ENCODE measurements around the gene BEND3. TPM values are rescaled to one million over a fixed set of nuclear protein-coding genes. Genes with fewer than 3 reads are reported as not detected.

The BEND3 gene
- total and polyA plus RNA-seq, 8 donors: 0.58 to 10.4 (median 2.5) TPM

- no peak for TF ChIP-seq CTCF (IDR thresholded peaks at IDR 0.05)
- TF ChIP-seq POLR2A (IDR thresholded peaks at IDR 0.05): no peak
- no peak for TF ChIP-seq EP300 (IDR thresholded peaks at IDR 0.05)
- no peak for TF ChIP-seq POLR2AphosphoS5 (IDR thresholded peaks at IDR 0.05)
- WGBS, 5 donors: 75 to 94% (median 83%) methylated on average over 2 of the region's 2 CpGs
- Histone ChIP-seq H3K36me3 (no peaks in the 10 kb centered on the region), H3K27me3 (no peaks in the 10 kb centered on the region), H3K27ac (no peak overlapping the region), H3K4me3 (no peak overlapping the region), H3K4me1 (peaks cover 0 to 30% (median 11%) of the 10 kb centered on the region in 4 donors), H3K9me3 (no peaks in the 10 kb centered on the region)
- intact Hi-C loops (cut with DNase I; ENCODE audit: low total_unique reads): no loop called here
- DNase-seq: no peak
These were observed 39.5 kb upstream of the BEND3 start for GRCh38 chr6:107154801-107155160.

DNA sequence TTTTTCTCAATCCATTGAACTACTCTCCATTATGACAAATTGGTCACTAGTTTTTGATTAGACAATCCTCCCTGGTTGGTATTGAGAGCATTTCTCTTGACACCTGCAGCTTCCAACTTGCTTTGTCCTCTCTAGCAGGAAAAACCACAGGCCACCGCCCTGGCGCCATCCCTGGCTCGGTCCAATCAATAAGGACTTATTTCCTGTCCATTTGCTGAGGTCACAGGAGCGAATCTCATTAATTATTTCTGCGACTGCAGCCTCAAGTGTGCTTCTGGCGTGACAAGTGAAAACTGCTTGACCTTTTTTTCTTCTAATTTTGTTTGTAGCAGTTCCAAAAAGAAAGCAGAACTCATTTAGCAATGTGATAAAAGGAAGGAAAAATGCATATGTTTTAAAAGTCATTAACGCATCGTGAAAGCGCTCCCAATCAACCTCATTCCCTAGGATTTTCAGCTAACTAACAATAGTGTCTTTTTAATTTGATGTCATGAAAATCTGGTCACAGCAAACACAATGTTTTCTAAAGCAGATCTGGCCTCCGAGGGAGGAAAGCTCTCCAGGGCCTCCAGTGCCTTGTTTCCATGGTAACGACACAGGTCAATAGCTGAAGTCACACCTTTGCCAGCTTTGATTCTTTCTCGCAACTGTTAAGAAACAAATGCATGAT is 39.0 kb upstream of the BEND3 start:
- whole genome bisulfite sequencing, 5 donors: 56 to 77% (median 64%) methylated on average over 12 of the region's 12 CpGs
- TF ChIP-seq POLR2AphosphoS5 (IDR thresholded peaks at IDR 0.05) (no peak), EP300 (IDR thresholded peaks at IDR 0.05) (no peak), POLR2A (IDR thresholded peaks at IDR 0.05) (no peak), CTCF (IDR thresholded peaks at IDR 0.05) (no peak)
- peak in 1 of 2 donors; percentile 79 for DNase-seq
- Histone ChIP-seq H3K36me3 (no peaks in the 10 kb centered on the region), H3K27me3 (no peaks in the 10 kb centered on the region), H3K4me3 (no peak overlapping the region), H3K9me3 (no peaks in the 10 kb centered on the region), H3K27ac (no peak overlapping the region), H3K4me1 (peaks cover 0 to 30% (median 11%) of the 10 kb centered on the region in 4 donors)
- intact Hi-C loops (cut with DNase I; ENCODE audit: low total_unique reads): no loop called here

DNA sequence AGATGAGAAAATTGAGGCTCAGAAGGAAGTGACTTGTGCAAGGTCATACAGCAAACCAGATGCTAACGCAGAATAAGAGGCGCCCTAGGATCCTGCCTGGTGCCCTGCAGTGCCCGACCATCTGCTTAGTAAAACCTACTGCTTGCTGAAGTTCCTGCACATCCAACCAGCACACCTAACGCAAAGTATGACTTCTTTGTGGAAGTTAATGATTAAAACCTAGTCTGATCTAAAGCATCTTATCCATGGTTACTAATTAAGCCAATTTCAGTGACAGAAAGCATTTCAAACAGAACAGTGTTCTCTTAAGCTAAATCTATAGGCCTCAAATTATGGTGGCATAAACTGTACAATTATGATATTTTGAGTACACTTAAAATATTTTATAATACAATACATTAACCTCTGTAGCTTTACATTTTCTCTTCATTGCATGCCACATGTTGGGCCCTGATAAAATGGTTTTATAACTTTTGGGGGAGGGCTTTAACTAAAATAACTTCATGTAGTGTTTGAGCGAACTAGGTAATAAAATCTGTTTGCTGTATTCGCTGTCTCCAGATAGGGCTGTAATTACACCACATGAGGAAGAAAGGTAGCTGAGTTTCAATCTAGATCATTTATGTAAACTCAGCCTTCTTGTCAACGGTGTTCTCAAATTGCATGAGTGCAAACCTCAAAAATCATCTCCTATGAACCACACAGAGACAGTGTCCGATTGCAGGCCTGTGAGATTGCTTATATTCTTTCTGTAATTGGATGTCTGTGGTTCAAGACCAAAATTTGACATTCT is 37.5 kb upstream of the BEND3 start:
- H3K4me3 ChIP-seq: no peak overlapping the region
- H3K4me1 ChIP-seq: peaks cover 0 to 30% (median 11%) of the 10 kb centered on the region in 4 donors
- peak in 1 of 2 donors; percentile 58 for DNase-seq
- intact Hi-C loops (cut with DNase I; ENCODE audit: low total_unique reads): no loop called here
- H3K27me3 ChIP-seq: no peaks in the 10 kb centered on the region
- H3K27ac ChIP-seq: peak overlapping the region in 1 of 5 donors; percentile 17
- WGBS, 5 donors: 28 to 51% (median 45%) methylated on average over 8 of the region's 8 CpGs
- H3K9me3 ChIP-seq: no peaks in the 10 kb centered on the region
- no peaks in the 10 kb centered on the region for H3K36me3 ChIP-seq
- TF ChIP-seq POLR2AphosphoS5 (IDR thresholded peaks at IDR 0.05): no peak
- no peak for TF ChIP-seq EP300 (IDR thresholded peaks at IDR 0.05)
- TF ChIP-seq POLR2A (IDR thresholded peaks at IDR 0.05): no peak

DNA sequence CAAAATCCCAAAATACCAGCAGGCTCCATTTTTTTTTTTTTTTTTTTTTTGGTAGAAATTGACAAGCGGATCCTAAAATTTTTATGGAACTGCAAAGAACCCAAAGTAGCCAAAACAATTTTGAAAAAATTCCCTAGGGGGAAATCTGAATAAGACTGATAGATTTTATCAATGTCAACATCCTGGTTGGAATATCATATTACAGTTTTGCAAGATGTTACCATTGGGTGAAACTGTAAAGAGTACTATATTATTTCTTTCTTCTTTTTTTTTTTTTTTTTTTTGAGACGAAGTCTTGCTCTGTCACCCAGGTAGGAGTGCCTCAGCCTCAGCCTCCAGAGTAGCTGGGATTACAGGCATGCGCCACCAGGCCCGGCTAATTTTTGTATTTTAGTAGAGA is 29.4 kb upstream of the BEND3 start:
- Histone ChIP-seq H3K36me3 (no peaks in the 10 kb centered on the region), H3K27me3 (no peaks in the 10 kb centered on the region), H3K9me3 (no peaks in the 10 kb centered on the region), H3K27ac (no peak overlapping the region), H3K4me1 (no peaks in the 10 kb centered on the region), H3K4me3 (no peak overlapping the region)
- WGBS, 5 donors: 82 to 88% (median 84%) methylated on average over 4 of the region's 4 CpGs
- intact Hi-C loops (cut with DNase I; ENCODE audit: low total_unique reads): no loop called here
- no peak for TF ChIP-seq POLR2A (IDR thresholded peaks at IDR 0.05)
- no peak for TF ChIP-seq POLR2AphosphoS5 (IDR thresholded peaks at IDR 0.05)
- no peak for TF ChIP-seq CTCF (IDR thresholded peaks at IDR 0.05)
- no peak for TF ChIP-seq EP300 (IDR thresholded peaks at IDR 0.05)
- no peak for DNase-seq

All from stomach (tissue), 9 donors.